HG02852 (cell line): ENCODE measurements around the gene ADAMTSL1.

Experiments used
- ATAC-seq: cut with Tn5 transposase; IDR thresholded peaks from one replicate; pipeline ENCODE4 v1.9.1; 2021; ENCODE audit warnings: mild to moderate bottlenecking, moderate library complexity; ENCODE audit not compliant: unreplicated experiment

ADAMTSL1 gene

GRCh38 chr9:18550286-18550685 lies 76.3 kb downstream of the ADAMTSL1 start:
- ATAC-seq = no peak

GRCh38 chr9:18554244-18554643 lies 80.3 kb downstream of the ADAMTSL1 start:
- no peak for ATAC-seq

GRCh38 chr9:18555105-18555883 lies 81.3 kb downstream of the ADAMTSL1 start:
- no peak for ATAC-seq

- no peak for ATAC-seq
Observed at GRCh38 chr9:18564018-18564880, 90.3 kb downstream of the ADAMTSL1 start.

GRCh38 chr9:18566121-18566520 lies 92.2 kb downstream of the ADAMTSL1 start:
- no peak for ATAC-seq

- ATAC-seq = no peak
Observed at GRCh38 chr9:18568973-18569372, 95.0 kb downstream of the ADAMTSL1 start.

- no peak for ATAC-seq
Observed at GRCh38 chr9:18569941-18570630, 96.1 kb downstream of the ADAMTSL1 start.

GRCh38 chr9:18573021-18573556 lies 99.1 kb downstream of the ADAMTSL1 start:
- no peak for ATAC-seq

GRCh38 chr9:18575686-18576085 lies 101.7 kb downstream of the ADAMTSL1 start:
- ATAC-seq = no peak

GRCh38 chr9:18579536-18579935 lies 105.6 kb downstream of the ADAMTSL1 start:
- ATAC-seq = no peak

- no peak for ATAC-seq
Observed at GRCh38 chr9:18580151-18580550, 106.2 kb downstream of the ADAMTSL1 start.

- ATAC-seq = no peak
Observed at GRCh38 chr9:18585996-18586395, 112.0 kb downstream of the ADAMTSL1 start.

GRCh38 chr9:18588002-18588401 lies 114.0 kb downstream of the ADAMTSL1 start:
- ATAC-seq = no peak

- no peak for ATAC-seq
Observed at GRCh38 chr9:18591261-18591660, 117.3 kb downstream of the ADAMTSL1 start.

GRCh38 chr9:18594837-18595236 lies 120.9 kb downstream of the ADAMTSL1 start:
- no peak for ATAC-seq

GRCh38 chr9:18595597-18595996 lies 121.6 kb downstream of the ADAMTSL1 start:
- no peak for ATAC-seq

- no peak for ATAC-seq
Observed at GRCh38 chr9:18596920-18597319, 123.0 kb downstream of the ADAMTSL1 start.

- ATAC-seq = no peak
Observed at GRCh38 chr9:18598969-18599368, 125.0 kb downstream of the ADAMTSL1 start.

GRCh38 chr9:18601026-18601425 lies 127.1 kb downstream of the ADAMTSL1 start:
- ATAC-seq = no peak

GRCh38 chr9:18601956-18602355 lies 128.0 kb downstream of the ADAMTSL1 start:
- no peak for ATAC-seq
